GM21723 (cell line): ENCODE results near the gene ZNF532.

Experiments
- ATAC-seq: cut with Tn5 transposase; IDR thresholded peaks from one replicate; pipeline ENCODE4 v1.9.1; 2021; ENCODE audit warnings: mild to moderate bottlenecking, moderate library complexity; ENCODE audit not compliant: unreplicated experiment

Gene ZNF532

DNA sequence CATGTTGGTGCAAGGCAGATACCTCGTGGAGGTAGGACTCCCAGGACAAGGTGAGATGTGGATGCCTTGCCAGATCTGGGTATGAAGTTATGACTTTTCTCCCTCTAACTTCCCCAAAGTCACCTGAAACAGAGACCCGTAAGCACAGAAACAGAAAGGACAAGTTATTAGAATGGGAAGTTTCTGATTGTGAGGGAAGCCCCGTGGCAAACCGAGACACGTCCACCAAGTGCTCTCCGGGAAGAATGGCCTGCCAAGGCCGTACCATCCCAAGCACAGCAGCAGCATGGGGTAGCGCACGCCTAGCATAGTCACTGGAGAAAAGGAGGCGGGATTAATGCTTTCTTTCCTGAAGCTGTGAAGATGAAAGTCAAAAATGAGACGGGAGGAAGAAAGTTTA, 110.6 kb downstream of the ZNF532 start:
- ATAC-seq: no peak

DNA sequence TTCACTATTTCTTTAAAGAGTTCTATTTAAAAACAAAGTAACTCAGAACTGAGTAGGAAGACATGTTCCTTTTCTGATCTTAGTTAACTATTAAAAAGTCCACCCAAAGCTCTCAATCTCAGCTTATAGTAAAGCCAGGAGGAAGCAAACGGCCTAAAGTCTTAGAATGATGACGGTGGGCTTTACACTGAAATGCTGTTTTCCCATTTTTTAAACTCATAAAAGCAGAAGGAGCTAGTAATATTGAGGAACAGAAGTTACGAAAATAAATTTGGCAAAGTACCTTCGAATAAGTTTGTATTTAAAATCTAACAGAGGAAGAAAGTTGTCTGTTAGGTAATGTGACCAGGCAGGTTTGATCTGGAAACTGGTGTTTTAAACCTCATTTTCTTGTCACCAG, 111.1 kb downstream of the ZNF532 start:
- ATAC-seq: no peak

DNA sequence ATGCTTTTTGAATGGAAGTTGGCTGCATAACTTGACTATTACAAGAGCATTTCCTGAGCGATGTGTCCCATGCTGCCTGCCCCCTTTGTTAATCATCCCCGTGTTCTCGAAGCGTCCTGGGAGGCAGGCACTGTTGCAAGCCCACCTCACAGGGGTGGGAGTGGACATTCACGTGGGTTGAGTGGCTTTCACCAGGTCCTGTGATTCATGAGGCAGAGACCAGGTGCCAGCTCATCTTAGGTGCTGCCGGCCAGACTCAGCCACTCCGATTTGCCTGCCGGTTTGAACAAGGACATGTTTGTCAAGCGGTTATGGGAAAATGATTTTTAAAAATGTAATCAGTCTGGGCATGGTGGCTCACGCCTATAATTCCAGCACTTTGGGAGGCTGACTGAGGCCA, 112.5 kb downstream of the ZNF532 start:
- no peak for ATAC-seq

DNA sequence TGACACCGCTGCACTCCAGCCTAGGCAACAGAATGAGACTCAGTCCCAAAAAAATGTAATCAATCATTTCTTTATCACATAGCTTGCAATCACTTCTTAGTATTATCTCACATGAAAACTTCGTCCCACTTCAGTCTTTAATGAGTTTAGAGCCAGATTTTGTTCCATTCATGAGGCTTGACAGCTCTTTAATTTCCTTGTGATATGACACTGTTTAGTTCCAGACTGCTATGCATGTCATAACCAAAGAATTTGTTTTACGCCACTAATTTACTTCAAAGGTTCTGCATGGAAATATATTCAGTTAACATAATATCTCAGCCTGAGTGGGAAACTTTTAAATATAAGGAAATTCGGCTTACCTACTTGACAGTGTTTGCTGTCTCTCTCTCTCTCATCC, 113.1 kb downstream of the ZNF532 start:
- no peak for ATAC-seq

DNA sequence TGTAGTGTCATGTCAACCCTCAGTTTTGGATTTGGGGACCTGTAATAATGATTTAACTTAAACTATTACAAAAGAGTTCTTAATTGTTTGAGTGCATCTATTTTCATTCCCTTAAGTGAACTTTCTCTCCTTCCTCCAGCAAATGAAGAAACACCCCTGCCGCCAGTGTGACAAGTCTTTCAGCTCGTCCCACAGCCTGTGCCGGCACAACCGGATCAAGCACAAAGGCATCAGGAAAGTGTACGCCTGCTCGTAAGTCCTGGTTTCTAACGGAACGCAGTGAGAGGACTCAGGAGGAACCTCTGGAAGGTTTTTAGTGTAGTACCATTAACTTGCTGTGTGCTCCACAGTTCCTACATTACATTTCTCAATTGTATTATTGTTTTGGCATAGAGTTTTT, 114.2 kb downstream of the ZNF532 start:
- ATAC-seq: no peak

DNA sequence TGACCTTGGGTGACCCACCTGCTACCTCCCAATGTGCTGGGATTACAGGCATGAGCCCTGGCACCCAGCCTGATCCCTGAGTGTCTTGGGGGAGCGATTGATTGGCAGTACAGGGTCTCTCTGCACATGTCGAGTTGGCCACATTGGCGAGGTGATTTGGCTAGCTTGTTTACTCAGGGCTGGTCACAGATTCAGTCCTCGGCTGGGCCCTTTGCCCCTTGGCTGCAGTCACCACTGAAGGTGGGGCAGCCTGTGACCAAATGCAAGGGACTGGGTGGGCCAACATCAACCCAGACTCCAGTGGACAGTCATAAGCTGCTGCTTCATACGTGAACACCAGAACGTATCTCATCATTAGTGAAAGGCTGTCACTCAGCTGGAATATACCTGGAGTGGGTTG, 114.9 kb downstream of the ZNF532 start:
- no peak for ATAC-seq

DNA sequence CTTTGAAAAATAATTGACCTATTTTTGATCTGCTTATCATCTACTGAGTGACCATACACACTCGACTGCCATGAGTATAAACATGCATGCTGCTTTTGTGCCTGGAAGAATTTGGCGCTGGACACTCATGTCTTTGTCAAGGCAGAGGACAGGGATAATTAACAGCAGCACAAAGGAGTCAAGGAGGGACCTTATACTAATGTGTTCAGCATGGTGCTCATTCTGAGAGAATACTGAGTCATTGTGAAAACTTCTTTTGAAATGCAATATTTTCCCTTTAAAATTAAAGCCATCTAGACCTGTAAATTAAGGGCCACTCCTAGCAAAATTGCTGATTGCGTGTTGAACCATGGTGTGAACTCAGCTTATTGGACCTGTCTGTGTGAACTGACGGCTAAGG, 116.3 kb downstream of the ZNF532 start:
- ATAC-seq: peak; percentile 54

DNA sequence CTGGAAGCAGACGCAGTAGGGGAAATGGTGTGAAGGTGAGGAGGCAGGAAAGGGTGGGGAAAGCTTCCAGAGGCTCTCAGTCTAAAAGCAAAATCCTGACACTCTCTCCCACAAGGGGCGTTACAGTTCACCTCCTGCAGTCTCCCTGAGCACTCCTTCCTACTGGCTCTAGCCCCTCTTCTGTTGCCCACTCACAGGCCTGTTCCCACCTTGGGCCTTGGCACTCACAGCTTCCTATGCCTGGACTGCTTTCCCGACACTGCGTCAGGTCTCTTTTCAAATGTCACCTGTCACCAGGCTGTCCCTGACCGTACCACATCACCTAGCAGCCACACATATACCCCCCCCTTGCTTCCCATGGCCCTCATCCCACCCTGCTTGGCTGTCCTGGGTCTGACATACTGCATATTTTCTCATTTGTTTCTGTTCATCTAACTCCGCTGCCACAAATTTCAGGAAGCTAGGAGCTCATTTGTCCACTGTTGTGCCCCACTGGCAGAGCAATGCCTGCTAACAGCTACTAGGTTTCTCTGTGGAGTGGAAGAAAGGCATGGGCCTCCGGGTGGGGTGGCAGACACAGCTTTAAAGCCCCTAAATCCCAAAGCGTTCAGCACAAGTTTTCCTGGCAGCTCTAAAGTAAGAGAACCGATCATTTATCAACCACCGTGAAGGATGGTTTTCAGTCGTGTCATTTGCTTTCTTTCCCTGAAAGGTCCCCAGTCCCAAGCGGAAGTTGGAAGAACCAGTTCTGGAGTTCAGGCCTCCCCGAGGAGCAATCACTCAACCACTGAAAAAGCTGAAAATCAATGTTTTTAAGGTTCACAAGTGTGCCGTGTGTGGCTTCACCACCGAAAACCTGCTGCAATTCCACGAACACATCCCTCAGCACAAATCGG, 118.8 kb downstream of the ZNF532 start:
- ATAC-seq: no peak

DNA sequence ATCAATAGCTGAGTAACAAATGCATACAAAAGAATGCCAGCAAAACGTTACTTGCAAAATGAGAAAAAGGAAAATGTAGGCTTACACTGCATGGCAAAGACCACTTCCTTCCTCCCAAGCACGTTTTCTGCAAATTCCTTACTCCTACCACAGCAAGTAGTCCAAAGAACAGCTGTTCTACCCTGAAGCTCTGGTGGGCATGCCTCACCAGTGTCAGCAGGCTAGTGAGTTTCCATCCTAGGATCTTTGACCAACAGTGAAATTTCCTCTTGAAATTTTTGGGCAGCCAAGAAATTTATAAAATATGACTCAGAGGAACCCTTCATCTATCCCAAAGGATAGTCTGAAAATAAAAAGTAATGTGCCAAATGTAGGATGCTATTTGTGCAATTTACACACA, 123.9 kb downstream of the ZNF532 start:
- ATAC-seq: no peak

DNA sequence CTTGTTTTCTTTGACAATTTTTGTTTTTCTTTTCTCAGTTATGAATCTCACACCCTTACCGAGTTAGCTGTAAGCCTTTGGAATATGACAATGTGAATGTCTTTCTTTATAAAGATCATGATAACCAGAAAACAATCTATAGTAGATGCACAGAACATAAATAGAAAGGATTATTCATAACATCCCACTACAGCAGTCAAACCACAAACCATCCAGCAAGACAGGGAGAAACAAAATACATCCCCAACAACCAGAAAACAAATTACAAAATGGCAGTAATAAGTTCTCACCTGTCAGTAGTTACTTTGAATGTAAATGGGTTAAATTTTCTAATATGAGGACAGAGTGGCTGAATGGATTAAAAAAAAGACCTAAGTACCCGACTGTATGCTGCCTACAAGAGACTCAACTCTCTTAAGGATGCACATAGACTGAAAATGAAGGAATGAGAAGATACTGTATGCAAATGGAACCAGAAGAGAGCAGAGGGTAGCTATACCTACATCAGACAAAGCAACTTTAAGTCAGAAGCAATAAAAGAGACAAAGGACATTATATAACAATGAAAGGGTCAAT, 124.6 kb downstream of the ZNF532 start:
- no peak for ATAC-seq

DNA sequence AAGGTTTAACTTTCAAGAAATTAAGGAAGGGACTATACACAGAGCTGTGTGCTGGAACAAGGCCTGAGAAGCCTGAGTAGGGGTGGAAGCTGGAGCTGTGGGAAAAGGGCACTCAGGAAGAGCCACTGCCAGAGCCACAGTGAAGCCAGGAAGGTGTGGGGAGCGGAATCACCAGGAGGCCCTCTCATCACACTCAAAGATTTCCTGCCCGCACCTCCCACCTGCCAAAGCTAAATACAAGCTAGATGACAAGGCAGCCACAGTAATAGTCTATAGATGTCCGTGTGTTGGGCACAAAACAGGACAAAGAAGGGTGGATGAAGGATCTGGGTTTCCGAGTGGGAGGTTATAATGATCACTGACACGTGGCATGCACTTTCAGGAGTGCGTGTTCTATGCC, 126.0 kb downstream of the ZNF532 start:
- ATAC-seq: no peak

DNA sequence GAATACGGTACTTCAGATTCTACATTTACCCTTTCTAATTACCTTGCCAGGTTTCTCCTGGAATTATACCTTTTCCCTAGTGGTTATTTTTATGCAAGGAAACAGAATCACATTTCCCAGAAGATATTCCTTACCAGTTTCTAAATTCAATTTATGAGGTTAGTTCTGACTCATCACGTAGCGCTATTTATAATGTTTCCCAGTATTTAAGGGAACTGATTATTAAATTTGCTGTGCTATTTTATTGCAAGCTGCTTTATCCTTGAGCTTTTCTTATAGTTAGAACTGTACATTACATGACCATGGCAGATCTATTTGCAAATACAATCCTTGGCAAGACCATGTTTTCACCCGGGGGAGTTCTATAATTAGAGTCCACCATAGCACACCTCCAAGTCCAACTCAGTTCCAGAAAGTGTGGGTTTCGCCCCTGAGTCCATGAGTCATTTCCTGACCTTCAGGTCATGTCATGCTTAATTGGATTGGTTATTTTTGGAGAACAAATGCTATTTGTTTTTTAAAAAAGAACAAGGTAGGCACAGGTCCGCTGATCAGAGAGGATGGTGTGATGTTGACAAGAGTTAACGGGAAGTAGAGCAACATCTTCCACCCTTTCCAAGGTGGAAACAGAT, 126.6 kb downstream of the ZNF532 start:
- peak; percentile 78 for ATAC-seq

DNA sequence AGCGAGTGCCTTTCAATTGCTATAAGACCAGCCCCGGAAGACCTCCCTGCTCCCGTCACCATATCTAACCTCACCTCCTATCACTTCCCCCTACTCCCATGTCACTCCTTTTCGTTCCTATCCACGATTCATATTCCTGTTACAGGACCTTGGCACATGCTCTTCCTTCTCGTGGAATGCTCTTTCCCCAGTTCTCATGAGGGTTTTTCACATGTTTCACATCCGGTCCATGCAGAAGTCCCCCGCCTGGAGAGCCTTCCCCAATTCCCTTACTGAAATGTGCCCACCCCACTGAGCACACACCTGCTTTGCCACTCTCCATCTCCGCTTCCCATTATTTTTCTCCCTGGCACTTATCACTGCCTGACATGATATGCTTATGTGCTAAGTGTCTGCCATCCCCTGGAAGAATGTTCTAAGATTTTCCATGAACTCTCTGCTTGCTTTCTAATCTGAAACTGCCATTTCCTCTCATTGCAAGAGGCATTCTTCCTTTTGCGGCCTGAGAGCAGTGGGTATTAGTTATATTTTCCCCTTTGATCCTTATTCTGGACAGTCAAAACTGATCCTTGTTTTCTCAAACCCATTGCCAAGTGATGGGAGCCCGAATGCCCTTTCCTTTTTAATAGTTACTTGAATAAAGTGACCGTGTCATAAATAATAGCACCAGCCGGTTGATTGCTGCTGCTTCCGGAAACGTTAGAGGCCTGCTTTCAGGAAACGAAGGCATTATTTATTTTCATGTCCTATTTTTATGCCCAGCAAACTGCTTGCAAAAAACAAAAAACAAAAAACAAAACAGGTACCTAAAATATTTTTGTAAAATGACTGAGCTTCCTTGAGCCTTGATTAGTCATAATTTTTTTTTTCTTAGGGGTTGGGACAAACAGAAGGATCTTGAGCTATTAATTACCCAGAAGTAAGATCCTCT, 127.9 kb downstream of the ZNF532 start:
- no peak for ATAC-seq

DNA sequence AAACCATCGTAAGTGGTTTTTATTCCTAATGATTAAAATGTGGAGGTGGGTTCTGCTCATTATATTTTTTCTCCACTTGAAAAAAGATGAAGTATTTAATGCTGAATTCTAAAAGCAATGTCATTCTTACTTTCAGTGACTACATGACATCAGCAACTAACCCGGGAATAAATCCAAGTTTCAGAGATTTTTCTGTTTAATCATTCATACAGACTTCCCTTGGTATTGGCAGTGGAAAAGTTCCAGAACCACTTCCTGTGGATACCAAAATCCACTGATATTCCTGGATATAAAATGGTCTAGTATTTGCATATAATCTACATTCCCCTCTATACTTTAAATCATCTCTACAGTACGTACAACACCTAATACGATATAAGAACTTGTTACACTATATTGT, 128.6 kb downstream of the ZNF532 start:
- ATAC-seq: no peak

DNA sequence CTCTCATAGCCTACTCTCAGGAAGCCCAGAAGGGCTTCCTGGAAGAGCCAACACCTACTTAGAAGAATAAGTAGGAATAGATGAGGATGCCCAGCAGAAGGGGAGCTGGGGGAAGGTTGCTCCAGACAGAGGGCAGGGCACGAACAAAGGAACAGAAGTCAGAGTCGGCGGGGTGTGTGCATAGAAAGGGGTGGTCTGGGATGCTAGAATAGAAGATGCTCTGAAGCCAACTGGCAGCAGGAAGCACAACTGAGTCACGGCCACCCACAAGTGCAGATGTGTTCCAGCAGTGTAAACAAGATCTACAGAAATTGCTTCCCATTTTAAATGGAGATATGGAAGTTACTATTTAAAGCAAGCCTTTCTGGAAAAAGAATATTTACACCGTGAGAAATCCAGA, 131.0 kb downstream of the ZNF532 start:
- ATAC-seq: no peak

DNA sequence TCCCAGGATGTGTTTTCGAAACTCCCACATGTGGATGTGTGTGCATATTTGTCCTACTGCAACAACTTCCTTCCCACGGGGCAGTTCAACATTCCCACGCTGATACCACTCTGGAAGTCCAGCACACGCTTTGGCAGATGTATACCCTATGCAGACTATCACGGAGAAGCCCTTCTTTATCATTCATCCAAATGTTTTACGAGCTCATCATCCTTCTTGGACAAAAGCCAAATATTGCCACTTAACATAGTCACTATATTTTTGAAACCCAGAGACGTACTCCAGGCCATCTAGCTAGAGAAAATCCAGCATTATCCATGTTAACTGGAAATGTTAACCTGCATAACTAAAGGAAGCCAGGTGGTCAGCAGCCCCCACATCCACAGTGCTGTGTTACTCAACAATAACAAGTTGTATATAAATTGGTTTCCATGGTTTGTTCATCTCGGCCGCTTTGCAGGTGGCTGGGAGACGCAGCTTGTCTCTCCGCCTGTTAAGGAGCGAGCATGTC, 131.5 kb downstream of the ZNF532 start:
- no peak for ATAC-seq

DNA sequence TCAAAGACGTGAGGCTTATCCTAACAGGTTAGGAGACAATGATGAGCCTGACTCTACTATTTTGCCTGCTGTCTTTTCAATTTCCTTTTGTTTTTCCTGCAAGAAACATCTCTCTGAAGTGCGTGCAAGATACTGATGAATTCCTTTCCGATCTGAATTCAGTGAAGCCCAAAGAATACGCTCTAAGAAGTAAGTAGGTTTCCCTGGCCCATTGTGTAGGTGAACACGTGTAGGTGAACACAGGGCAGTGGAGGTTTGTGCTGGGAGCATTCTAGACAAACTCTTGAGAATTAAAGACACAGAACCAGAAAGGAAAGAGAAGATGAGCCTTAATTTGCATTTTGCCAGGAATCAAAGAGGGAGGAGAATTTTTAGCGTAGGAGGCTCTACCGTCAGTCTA, 132.0 kb downstream of the ZNF532 start:
- ATAC-seq: no peak

DNA sequence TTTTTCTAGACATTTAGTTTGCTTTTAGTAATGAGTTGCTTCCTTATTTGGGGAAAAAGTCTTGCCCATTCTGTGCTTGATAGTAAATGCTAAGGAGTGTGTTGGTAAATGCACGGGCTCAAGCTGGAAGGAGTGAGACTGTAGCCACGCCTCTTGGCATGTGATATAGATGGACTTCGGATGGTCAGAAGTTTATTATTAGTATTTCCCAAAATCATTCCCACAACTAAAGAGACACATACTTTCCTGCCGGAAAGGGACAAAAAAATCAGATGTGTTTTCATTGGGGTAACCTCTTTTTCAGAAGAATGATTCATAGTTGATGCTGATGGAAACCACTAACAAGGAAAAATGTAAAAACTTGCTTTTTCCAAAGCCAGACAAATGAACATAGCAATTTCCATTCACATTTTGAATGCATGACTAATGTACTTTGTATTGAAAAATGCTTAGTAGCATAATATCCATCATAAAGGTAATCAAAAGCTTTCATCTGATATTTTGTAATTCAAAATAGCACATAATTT, 133.2 kb downstream of the ZNF532 start:
- ATAC-seq: no peak

DNA sequence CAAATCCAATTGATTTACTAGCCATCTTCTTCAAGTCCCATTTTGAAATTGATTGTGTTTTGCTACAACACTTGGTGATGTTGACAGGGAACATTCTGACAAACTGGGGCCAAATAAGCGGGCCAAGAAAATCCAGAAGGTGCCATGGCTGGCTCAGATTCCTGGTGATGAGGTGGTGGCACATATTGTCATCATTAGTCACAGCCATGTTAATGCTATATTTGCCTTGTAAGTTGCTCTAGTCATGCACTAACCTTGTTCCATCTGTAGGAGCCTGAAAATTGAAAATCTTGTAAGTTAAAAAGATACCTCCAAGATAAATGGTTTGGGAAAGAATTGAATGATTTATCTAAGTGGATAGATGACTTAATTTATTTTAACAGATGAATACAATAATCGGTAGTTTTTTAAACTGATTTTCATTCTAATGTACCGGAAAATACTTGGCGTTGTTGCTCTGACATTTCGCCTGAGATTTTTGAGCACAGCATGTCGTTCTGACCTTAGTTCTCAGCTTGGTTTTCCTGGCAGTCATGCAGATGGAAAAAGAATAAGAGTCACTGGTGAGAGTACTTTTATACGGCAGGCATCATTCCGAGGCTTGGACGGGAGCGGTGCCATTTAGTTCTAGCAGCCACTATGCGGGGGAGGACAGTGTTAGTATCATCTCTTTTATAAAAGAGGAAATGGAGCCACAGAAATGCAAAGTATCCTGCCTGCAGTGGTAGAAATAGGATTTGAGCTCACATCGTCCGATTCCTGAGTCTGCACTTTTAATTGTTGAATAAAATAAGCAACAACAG, 133.9 kb downstream of the ZNF532 start:
- ATAC-seq: peak; percentile 75

DNA sequence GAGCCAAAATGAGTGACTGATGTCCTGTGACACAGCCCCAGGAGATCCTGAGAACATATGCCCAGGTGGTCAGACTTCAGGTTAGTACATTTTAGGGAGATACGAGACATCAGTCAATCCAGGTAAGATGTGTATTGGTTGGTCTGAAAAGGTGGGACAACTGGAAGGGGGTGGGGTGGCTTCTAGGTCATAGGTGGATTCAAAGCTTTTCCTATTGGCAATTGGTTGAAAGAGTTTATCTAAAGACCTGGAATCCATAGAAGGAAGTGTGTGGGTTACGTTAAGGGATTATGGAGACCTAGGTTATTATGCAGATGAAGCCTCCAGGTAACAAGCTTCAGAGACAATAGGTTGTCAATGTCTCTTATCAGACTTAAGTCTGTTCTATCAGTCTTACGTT, 136.5 kb downstream of the ZNF532 start:
- ATAC-seq: no peak
